Measurements from ENCODE around the gene S100P.

- no peak for TF ChIP-seq CTCF (IDR thresholded peaks at IDR 0.05)
- TF ChIP-seq POLR2AphosphoS5 (IDR thresholded peaks at IDR 0.05): no peak
Measured at GRCh38 chr4:6701371-6701770, 7.7 kb downstream of the S100P start.

Measured in prostate gland (tissue), 2 donors.